ENCODE results near the gene OXGR1. TPM values are rescaled to one million over a fixed set of nuclear protein-coding genes. Genes with fewer than 3 reads are reported as not detected.

The OXGR1 gene
- polyA plus RNA-seq, 4 donors = 3.6 to 4.8 (median 4.3) TPM

- DNase-seq (ENCODE audit: low read depth in 4 of 4, low spot score in 3 of 4) = no peak
Observed at GRCh38 chr13:96967248-96967745, 27.0 kb downstream of the OXGR1 start.

- DNase-seq (ENCODE audit: low read depth in 4 of 4, low spot score in 3 of 4) = no peak
Observed at GRCh38 chr13:96966415-96967102, 27.7 kb downstream of the OXGR1 start.

- no peak for DNase-seq (ENCODE audit: low read depth in 4 of 4, low spot score in 3 of 4)
Observed at GRCh38 chr13:96963786-96964475, 30.3 kb downstream of the OXGR1 start.

- no peak for DNase-seq (ENCODE audit: low read depth in 4 of 4, low spot score in 3 of 4)
Observed at GRCh38 chr13:96960379-96960778, 33.9 kb downstream of the OXGR1 start.

- DNase-seq (ENCODE audit: low read depth in 4 of 4, low spot score in 3 of 4) = peak in 3 of 4 donors; percentile 8 to 12 (median 11)
Observed at GRCh38 chr13:96958286-96958891, 35.9 kb downstream of the OXGR1 start.

GRCh38 chr13:96952595-96952994 lies 41.7 kb downstream of the OXGR1 start:
- DNase-seq (ENCODE audit: low read depth in 4 of 4, low spot score in 3 of 4) = no peak

GRCh38 chr13:96948127-96948526 lies 46.1 kb downstream of the OXGR1 start:
- DNase-seq (ENCODE audit: low read depth in 4 of 4, low spot score in 3 of 4) = no peak

GRCh38 chr13:96947343-96947910 lies 46.8 kb downstream of the OXGR1 start:
- DNase-seq (ENCODE audit: low read depth in 4 of 4, low spot score in 3 of 4) = no peak

GRCh38 chr13:96946709-96947311 lies 47.5 kb downstream of the OXGR1 start:
- DNase-seq (ENCODE audit: low read depth in 4 of 4, low spot score in 3 of 4) = no peak

- DNase-seq (ENCODE audit: low read depth in 4 of 4, low spot score in 3 of 4) = no peak
Observed at GRCh38 chr13:96940961-96941360, 53.3 kb downstream of the OXGR1 start.

- no peak for DNase-seq (ENCODE audit: low read depth in 4 of 4, low spot score in 3 of 4)
Observed at GRCh38 chr13:96935901-96936300, 58.4 kb downstream of the OXGR1 start.

Other genes with a start within 250 kb of the OXGR1 start
- 10 to 100 TPM; 59.5 to 70.3 (median 67.7) TPM for gene MBNL2, start 227.9 kb upstream of the OXGR1 start, polyA plus RNA-seq (ENCODE audit: insufficient read length in 4 of 4)